ENCODE data around the gene TTC7B. TPM values are rescaled to one million over a fixed set of nuclear protein-coding genes. Genes with fewer than 3 reads are reported as not detected.

The TTC7B gene
- total RNA-seq, 2 experiments from 2014 or later: 5.6 to 6.5 TPM

DNA sequence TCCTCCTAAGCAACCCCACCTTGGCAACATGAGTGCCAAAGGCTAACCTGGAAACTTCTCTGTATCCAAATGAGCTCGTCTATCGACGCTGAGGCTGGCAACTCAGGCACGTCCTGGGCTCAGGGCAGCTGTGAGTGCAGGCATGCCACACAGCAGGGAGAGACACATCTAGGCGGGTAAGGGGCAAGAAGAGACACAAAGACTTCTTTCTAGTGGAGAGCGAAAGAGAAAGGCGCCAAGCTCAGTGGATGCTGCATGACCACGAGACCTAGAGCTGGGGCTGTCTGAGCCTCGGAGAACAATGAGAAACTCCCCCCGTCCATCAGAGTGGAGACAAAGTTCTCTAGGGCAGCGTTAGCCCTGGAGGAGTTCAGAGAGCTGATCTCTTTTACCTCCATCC, 249.0 kb downstream of the TTC7B start:
- Mint-ChIP-seq H3K4me3 (no peak overlapping the region), H3K4me1 (ENCODE audit: low read depth) (no peaks in the 10 kb centered on the region), H3K27me3 (ENCODE audit: low read depth) (no peaks in the 10 kb centered on the region), H3K9me3 (no peaks in the 10 kb centered on the region), H3K27ac (no peak overlapping the region), H3K36me3 (ENCODE audit: low read depth) (no peaks in the 10 kb centered on the region)
- no peak for DNase-seq
- CTCF ChIA-PET: no interaction called here
- intact Hi-C loops (cut with micrococcal nuclease): no loop called here

DNA sequence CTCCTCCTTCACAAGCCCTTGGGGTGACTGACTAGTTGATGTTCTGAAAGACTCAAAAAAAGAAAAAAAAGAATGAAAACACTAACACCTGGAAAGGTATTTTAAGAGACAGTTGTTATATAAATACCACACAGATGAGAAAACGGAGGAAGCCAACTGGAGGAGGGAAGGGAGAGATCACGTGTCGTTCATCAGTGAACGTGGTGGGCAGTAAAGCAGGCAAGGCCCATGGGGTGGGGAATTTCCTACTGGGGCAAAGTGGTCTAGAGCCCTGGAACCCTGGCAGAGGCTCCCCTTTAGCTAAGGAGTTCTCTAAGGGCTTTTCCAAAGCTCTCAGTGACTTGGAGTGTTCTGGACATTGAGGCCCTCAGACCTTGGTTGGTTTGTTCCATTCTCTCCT, 249.7 kb downstream of the TTC7B start:
- Mint-ChIP-seq H3K27me3 (ENCODE audit: low read depth) (no peaks in the 10 kb centered on the region), H3K27ac (no peak overlapping the region), H3K4me3 (no peak overlapping the region), H3K36me3 (ENCODE audit: low read depth) (no peaks in the 10 kb centered on the region), H3K9me3 (no peaks in the 10 kb centered on the region), H3K4me1 (ENCODE audit: low read depth) (no peaks in the 10 kb centered on the region)
- intact Hi-C loops (cut with micrococcal nuclease): no loop called here
- CTCF ChIA-PET: no interaction called here
- no peak for DNase-seq

DNA sequence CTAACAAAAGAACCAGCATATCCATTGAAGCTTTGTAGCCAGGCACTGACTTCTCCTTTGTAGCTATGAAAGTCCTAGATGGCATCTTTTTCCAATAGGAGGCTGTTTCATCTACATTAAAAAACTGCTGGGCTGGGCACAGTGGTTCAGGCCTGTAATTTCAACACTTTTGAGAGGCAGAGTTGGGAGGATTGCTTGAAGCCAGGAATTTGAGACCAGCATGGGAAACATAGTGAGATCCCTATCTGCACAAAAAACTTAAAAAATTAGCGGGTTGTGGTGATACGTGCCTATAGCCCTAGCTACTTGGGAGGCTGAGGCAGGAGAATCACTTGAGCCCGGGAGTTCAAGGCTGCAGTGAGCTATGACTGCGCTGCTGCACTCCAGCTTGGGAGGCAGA, 251.7 kb downstream of the TTC7B start:
- DNase-seq: no peak
- CTCF ChIA-PET: no interaction called here
- no peaks in the 10 kb centered on the region for H3K9me3 Mint-ChIP-seq
- no peak overlapping the region for H3K27ac Mint-ChIP-seq
- H3K27me3 Mint-ChIP-seq (ENCODE audit: low read depth): no peaks in the 10 kb centered on the region
- no peak overlapping the region for H3K4me3 Mint-ChIP-seq
- intact Hi-C loops (cut with micrococcal nuclease): no loop called here
- H3K36me3 Mint-ChIP-seq (ENCODE audit: low read depth): no peaks in the 10 kb centered on the region
- H3K4me1 Mint-ChIP-seq (ENCODE audit: low read depth): no peaks in the 10 kb centered on the region

DNA sequence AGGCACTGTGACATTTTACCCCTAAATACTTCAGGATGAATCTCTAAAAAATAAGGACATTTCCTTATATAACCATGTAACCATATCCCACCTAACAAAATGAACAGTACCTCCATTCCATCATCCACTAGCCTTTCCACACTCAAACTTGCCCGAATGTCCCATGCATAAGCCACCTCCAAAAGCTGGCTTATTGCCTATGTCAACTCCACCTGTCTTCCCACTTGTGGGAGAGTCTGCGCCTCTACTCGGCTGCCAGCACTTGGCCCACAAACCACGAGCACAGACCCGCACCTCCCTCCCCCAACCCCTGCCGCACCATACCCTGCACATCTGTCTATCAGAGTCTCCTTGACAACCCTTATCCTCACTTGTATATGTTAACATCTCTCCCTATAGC, 253.6 kb downstream of the TTC7B start:
- DNase-seq: no peak
- Mint-ChIP-seq H3K27me3 (ENCODE audit: low read depth) (no peaks in the 10 kb centered on the region), H3K9me3 (no peaks in the 10 kb centered on the region), H3K36me3 (ENCODE audit: low read depth) (no peaks in the 10 kb centered on the region), H3K4me3 (no peak overlapping the region), H3K27ac (no peak overlapping the region), H3K4me1 (ENCODE audit: low read depth) (no peaks in the 10 kb centered on the region)
- CTCF ChIA-PET: interaction anchor here (0.5 to 1.8 kb wide), 2 partner anchors 134 to 139 kb away, joined by 3 to 6 read pairs; no protein-coding TSS in a partner anchor
- intact Hi-C loops (cut with micrococcal nuclease): no loop called here

DNA sequence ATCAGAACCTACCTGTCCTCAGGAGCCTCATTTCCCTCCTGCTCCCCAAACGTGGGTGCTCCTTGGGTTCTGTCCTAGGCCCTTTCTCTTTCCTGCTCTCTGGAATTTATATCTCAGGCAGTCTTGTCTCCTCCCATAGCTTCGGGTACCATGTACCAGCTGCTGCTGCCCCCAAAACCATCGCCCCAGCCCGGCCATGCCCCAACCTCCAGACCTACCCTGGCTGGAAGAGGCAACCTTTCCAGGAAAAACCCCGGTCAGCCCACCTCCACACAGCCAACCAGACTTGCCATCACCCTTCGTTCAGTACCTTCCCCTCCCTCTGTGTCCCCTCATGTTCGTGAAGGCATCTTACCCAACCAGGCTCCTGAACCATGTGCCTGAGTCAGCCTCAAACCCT, 254.3 kb downstream of the TTC7B start:
- Mint-ChIP-seq H3K4me1 (ENCODE audit: low read depth) (no peaks in the 10 kb centered on the region), H3K4me3 (no peak overlapping the region), H3K27me3 (ENCODE audit: low read depth) (no peaks in the 10 kb centered on the region), H3K36me3 (ENCODE audit: low read depth) (no peaks in the 10 kb centered on the region), H3K27ac (no peak overlapping the region), H3K9me3 (no peaks in the 10 kb centered on the region)
- intact Hi-C loops (cut with micrococcal nuclease): no loop called here
- no peak for DNase-seq
- CTCF ChIA-PET: no interaction called here

DNA sequence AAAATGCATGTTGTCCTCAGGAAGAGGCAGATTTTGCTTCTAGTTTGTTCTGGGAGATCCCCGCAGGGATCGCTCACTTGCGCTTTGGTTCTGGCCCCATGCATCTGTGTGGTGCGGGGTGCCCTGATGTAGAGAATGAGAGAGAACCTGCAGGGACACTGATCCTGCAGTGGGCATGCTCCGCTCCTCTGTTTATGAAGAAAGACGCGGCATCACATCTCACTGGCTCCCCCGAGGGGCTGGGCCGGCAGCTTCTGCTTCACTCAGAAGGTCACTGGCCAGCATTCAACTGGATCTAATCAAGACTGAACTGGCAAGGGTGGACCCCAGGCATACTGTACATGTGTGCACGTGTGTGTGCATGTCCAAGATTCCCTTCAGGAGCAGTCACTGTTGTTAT, 255.2 kb downstream of the TTC7B start:
- CTCF ChIA-PET: interaction anchor here (0.6 kb wide), 1 partner anchor 182 kb away, joined by 3 read pairs; no protein-coding TSS in a partner anchor
- Mint-ChIP-seq H3K4me3 (no peak overlapping the region), H3K27ac (no peak overlapping the region), H3K4me1 (ENCODE audit: low read depth) (no peaks in the 10 kb centered on the region), H3K9me3 (no peaks in the 10 kb centered on the region), H3K27me3 (ENCODE audit: low read depth) (no peaks in the 10 kb centered on the region), H3K36me3 (ENCODE audit: low read depth) (no peaks in the 10 kb centered on the region)
- DNase-seq: no peak
- intact Hi-C loops (cut with micrococcal nuclease): no loop called here

DNA sequence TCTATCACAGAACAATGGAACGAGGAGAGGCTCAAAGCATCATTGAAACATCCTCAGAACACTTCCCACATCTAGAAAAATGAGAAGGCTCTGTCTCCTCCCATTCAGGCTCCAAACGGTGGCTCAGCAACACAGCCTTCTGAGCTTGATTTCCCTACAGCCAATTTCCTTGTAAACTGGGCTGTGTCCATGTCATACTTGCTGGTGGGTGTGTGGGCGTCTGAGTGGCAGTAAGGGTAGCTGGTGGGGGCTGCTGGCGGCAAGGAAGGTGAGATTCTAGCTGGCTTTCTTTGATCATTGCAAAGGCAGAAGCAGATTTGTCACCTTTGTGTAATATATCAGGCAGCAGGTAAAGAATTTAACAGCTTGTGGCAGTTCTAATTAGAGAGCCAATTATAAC, 255.7 kb downstream of the TTC7B start:
- intact Hi-C loops (cut with micrococcal nuclease): no loop called here

DNA sequence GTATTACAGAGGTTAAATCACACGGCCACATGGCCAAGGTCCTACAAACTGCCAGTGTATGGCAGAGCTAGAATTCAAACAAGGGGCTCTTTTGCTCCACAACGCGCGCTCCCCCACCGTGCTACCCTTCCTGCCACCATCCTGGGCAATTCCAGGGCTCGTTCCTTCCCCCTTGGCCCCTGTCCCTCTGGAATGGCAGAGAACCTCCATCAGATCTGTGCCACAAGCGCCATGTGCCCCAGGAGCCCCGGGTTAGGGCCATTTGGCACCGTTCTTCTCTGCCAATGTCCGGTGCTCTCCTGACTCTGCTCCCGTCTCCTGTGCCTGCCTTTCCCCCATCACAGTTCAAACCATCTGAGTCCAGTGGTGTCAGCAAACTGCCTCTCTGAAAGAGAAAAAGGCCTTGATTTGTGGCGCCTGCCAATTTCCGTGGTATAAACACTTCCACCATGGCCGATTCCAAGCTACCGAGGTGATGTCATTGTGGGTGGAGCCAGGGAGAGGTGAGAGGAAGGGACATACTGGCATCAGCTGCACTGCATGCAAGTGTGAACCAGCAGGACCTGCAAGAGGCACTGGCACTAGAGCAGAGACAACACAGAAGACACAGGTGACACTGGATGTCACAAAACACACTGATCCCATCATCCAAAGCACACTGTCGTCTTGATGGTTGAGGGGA, 256.3 kb downstream of the TTC7B start:
- H3K4me3 Mint-ChIP-seq: no peak overlapping the region
- no peaks in the 10 kb centered on the region for H3K4me1 Mint-ChIP-seq (ENCODE audit: low read depth)
- CTCF ChIA-PET: interaction anchor here (1.4 kb wide), 1 partner anchor 137 kb away, joined by 4 read pairs; no protein-coding TSS in a partner anchor
- no peak overlapping the region for H3K27ac Mint-ChIP-seq
- no peaks in the 10 kb centered on the region for H3K36me3 Mint-ChIP-seq (ENCODE audit: low read depth)
- DNase-seq: no peak
- intact Hi-C loops (cut with micrococcal nuclease): no loop called here
- no peaks in the 10 kb centered on the region for H3K27me3 Mint-ChIP-seq (ENCODE audit: low read depth)
- no peaks in the 10 kb centered on the region for H3K9me3 Mint-ChIP-seq

More for the DNA sequence above, 255.7 kb downstream of the TTC7B start:
- Mint-ChIP-seq H3K27me3 (ENCODE audit: low read depth) (no peaks in the 10 kb centered on the region), H3K27ac (no peak overlapping the region), H3K36me3 (ENCODE audit: low read depth) (no peaks in the 10 kb centered on the region), H3K9me3 (no peaks in the 10 kb centered on the region), H3K4me3 (no peak overlapping the region), H3K4me1 (ENCODE audit: low read depth) (no peaks in the 10 kb centered on the region)
- DNase-seq: no peak
- CTCF ChIA-PET: no interaction called here

DNA sequence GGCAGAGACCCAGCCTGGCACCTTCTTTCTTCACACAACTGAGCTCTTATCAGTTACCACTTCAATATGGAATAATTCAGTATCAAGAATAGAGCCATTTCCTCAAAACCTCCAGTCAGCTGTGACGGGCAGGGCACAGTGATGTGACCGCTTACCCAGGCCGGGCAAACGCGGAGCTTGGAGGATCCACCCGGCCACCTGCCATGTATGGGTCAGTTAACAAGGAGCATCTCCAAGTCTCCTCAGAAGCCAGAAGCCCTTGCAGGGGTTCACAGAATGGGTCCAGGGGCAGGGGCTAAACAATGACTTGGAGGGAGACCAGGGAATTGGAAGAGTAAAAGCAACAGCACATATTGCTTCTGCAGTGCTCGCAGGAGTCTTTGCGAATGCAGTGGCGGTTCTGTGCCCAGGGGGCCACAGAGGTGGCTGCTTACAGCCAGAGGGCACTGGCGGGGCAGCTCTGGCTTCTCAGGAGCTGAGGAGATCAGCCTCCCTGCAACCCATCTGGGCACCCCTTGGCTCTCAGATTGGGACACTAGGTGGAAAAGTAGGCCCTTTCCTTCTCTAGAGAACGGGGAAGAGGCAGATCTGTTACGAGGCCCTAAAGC, 257.1 kb downstream of the TTC7B start:
- Mint-ChIP-seq H3K4me1 (ENCODE audit: low read depth) (no peaks in the 10 kb centered on the region), H3K9me3 (no peaks in the 10 kb centered on the region), H3K27me3 (ENCODE audit: low read depth) (no peaks in the 10 kb centered on the region), H3K27ac (no peak overlapping the region), H3K4me3 (no peak overlapping the region), H3K36me3 (ENCODE audit: low read depth) (no peaks in the 10 kb centered on the region)
- DNase-seq: no peak
- CTCF ChIA-PET: interaction anchor here (0.6 to 1.4 kb wide), 2 partner anchors 138 to 144 kb away, joined by 3 to 4 read pairs; no protein-coding TSS in a partner anchor
- intact Hi-C loops (cut with micrococcal nuclease): no loop called here

DNA sequence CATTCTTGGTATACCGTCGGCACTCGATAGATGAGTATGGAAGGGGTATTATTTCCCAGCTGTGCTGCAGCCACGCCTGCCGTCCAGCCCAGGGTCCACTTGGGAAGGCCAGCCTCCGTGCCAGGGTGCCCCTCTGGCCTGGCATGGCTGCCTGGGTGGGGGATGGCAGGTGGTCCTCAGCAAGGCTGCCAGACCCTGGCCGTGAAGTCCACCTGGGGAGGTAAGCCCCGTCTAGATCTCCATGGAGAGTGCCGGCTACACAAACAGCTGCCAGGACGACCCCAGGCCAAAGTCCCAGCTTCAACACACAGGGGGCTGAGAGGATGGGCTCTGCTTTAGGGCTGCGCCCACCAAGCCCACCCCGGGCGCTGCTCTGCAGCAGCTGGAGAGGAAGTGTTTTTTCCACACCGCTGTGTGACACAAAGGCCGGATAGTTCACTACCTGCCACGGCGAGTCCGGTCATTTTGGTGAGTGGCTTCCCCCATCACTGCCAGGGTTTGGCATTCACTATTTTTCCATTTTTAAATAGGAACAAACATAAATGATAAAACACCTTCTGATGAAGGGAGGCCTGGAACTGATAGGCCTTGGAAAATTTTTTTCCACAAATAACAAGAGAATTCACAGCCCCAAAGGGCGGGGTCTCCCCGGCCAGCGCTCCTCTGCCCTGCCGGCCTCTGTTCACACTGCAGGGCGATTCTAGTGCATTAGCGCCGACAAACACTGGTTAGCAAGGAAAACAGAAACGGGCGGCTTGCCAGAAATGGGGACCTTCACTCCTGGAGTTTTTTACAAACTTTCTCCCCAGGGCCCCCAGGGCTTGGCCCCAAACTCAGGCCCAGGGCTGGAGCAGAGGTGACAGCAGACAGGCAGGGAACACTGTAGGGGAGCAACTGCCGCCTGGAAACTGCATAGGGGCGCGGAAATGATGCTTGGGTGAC, 257.9 kb downstream of the TTC7B start:
- H3K4me3 Mint-ChIP-seq: no peak overlapping the region
- intact Hi-C loops (cut with micrococcal nuclease): no loop called here
- H3K9me3 Mint-ChIP-seq: no peaks in the 10 kb centered on the region
- no peak overlapping the region for H3K27ac Mint-ChIP-seq
- CTCF ChIA-PET: interaction anchor here (0.6 to 1.4 kb wide), 2 partner anchors 139 to 145 kb away, joined by 3 to 4 read pairs; no protein-coding TSS in a partner anchor
- H3K4me1 Mint-ChIP-seq (ENCODE audit: low read depth): no peaks in the 10 kb centered on the region
- H3K27me3 Mint-ChIP-seq (ENCODE audit: low read depth): no peaks in the 10 kb centered on the region
- DNase-seq: no peak
- no peaks in the 10 kb centered on the region for H3K36me3 Mint-ChIP-seq (ENCODE audit: low read depth)

DNA sequence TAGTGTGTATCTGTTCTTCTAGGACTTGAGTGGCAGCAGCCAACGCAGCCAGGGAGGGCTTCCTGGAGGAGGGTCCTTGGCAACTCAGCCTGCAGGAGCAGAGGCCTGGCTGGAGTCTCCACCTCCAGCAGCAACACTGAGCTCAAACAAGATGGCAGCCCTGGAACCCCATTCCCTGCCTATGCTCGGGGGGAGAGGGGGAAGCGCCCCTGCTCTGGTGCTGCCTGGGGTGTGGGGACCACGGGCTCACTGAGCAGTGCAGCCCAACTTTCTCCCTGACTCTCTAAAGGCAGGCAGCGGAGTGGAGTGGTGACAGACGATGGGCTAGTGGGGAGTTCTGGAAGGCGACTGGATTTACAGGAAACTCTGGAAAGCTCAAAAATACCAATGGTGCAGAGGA, 258.7 kb downstream of the TTC7B start:
- Mint-ChIP-seq H3K36me3 (ENCODE audit: low read depth) (no peaks in the 10 kb centered on the region), H3K9me3 (no peaks in the 10 kb centered on the region), H3K4me1 (ENCODE audit: low read depth) (no peaks in the 10 kb centered on the region), H3K4me3 (no peak overlapping the region), H3K27ac (no peak overlapping the region), H3K27me3 (ENCODE audit: low read depth) (no peaks in the 10 kb centered on the region)
- intact Hi-C loops (cut with micrococcal nuclease): no loop called here
- no peak for DNase-seq
- CTCF ChIA-PET: no interaction called here

DNA sequence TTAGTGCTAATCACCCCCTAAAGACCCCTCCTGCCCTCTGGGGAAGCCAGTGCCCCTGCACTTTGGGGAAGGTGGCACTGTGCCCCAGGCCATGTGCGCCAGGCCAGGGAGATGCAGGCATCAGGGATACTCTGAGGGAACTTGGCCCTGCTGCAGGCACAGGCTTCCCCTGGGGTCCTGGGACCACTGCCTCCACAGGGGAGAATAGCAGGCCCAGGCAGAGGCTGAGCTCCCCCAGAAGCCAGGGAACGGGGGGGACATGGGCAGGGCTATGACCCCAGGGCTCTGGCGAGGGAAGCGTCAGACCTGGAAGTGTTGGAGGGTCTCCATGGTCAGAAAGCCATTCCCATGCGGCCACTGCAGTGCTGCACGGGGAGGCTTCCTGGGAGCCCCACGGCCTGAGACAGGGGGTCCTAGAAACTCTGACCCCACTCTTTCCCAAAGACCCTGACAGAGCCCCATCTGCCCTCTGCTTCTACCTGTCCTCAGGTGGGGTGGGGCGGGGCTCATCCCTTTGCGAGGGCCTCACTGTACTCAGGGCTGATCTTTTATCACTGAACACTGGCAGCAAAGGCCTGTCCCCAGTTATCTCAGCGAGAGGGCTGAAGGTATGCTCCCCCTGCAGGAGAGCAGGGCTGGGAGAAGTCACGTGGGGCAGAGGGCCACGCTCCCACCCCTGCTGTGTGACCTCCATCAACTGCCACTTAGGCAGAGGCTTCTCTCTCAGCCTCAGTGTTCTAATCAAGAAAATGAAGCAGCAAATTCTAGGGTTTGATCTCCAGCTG, 259.4 kb downstream of the TTC7B start:
- CTCF ChIA-PET: no interaction called here
- Mint-ChIP-seq H3K4me1 (ENCODE audit: low read depth) (no peaks in the 10 kb centered on the region), H3K4me3 (no peak overlapping the region), H3K36me3 (ENCODE audit: low read depth) (no peaks in the 10 kb centered on the region), H3K27ac (no peak overlapping the region), H3K27me3 (ENCODE audit: low read depth) (no peaks in the 10 kb centered on the region), H3K9me3 (no peaks in the 10 kb centered on the region)
- intact Hi-C loops (cut with micrococcal nuclease): no loop called here
- DNase-seq: no peak

Measured in activated naive CD4-positive, alpha-beta T cell treated with anti-CD3 and anti-CD28 coated beads for 36 hours (primary cell).